H7 (cell line): ENCODE data around the gene FAM20C. TPM values are rescaled to one million over a fixed set of nuclear protein-coding genes. Genes with fewer than 3 reads are reported as not detected.

Experiments used
- DNase-seq: peaks from one replicate; pipeline ENCODE4 v3.0.0; 2012
- H3K27me3 ChIP-seq: 2 replicates; pipeline ENCODE4 v1.6.0; 2011; ENCODE audit warnings: mild to moderate bottlenecking, low read length; ENCODE audit not compliant: control insufficient read depth, insufficient read depth
- H3K36me3 ChIP-seq: replicated peaks from 2 replicates; pipeline ENCODE4 v1.5.1; 2011; ENCODE audit warnings: low read length; ENCODE audit not compliant: control insufficient read depth, insufficient read depth
- H3K4me3 ChIP-seq: 2 replicates; pipeline ENCODE4 v1.5.1; 2011; ENCODE audit warnings: low read depth, mild to moderate bottlenecking, control low read depth, low read length, moderate library complexity; ENCODE audit not compliant: insufficient read depth
- total RNA-seq: library from RNA; depleted of rRNA; stranded (reverse); fragments of >200 nt; shearing (Covaris generic); gene quantifications from 2 replicates; pipeline ENCODE4 v1.2.3, GENCODE V29; 2014

FAM20C gene
- total RNA-seq, 1 experiment from 2014 or later = 63.2 TPM

DNA sequence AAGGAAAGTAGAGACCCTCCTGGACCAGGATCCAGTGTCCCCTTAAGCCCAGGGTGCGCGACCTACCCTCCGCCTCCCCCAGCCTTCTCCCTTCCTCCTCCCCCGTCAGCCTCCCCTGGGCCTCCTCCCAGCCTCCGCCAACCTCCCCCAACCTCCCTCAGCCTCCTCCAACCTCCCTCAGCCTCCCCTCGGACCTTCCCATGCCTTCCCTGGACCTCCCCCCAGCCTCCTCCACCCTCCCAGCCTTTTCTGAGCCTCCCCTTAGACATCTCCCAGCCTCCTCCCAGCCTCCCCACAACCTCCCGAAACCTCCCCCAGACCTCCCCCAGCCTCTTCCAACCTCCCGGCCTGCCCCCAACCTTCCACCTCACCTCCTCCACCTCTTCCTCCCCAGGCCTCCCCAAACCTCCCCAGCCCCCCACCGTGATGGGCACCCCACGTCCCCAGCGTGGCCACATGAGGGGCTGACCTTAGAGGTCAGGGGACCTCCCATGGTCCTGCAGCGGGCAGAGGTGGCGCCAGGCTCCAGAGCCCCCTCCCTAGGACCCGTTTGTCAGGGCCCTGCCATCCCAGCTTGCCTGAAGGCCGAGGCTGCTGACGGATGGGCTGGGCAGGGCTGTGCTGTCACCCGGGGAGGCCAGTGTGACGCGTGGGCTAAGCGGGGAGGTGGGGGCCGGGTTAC, 18.8 kb downstream of the FAM20C start:
- DNase-seq = peak; percentile 66
- Histone ChIP-seq H3K27me3 (no peaks in the 10 kb centered on the region), H3K4me3 (no peak overlapping the region), H3K36me3 (no peaks in the 10 kb centered on the region; the same call in 1 of the 2 replicates)

DNA sequence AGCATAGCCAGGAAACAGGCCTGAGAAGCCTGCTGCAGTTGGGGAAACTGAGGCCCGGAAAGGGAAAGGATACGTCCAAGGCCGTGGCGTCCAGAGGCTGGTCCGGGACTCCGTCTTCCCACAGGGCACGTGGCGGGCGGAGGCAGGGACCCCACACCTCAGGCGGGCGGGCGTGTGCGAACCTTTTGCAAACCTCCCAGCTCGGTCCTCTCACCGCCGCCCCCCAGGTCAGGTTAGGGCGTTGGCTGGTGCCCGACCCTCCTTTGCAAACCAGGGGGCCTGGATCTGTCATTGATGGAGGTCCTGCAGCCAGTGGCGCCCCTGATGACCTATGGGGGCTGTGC, 19.3 kb downstream of the FAM20C start:
- DNase-seq = no peak
- Histone ChIP-seq H3K36me3 (no peaks in the 10 kb centered on the region; the same call in 1 of the 2 replicates), H3K27me3 (no peaks in the 10 kb centered on the region), H3K4me3 (no peak overlapping the region)

DNA sequence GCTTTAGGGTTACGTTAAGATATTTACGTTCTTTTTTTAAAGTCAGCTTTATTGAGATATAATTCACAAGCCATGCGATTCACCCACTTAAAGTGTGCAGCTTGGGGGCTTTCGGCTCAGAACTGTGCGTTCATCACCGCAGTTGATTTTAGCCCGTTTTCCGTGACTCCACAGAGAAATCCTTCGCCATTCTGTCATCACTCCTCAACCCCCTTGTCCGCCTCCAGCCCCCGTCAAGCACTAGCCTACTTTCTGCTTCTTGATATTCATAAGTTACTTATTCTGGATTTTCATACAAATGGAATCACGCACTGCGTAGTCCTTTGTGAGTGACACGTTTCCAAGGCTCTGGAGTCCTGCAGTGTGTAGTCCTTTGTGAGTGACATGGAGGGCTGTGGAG, 20.4 kb downstream of the FAM20C start:
- DNase-seq = no peak
- no peak overlapping the region for H3K4me3 ChIP-seq
- H3K36me3 ChIP-seq = no peaks in the 10 kb centered on the region; the same call in 1 of the 2 replicates
- no peaks in the 10 kb centered on the region for H3K27me3 ChIP-seq

DNA sequence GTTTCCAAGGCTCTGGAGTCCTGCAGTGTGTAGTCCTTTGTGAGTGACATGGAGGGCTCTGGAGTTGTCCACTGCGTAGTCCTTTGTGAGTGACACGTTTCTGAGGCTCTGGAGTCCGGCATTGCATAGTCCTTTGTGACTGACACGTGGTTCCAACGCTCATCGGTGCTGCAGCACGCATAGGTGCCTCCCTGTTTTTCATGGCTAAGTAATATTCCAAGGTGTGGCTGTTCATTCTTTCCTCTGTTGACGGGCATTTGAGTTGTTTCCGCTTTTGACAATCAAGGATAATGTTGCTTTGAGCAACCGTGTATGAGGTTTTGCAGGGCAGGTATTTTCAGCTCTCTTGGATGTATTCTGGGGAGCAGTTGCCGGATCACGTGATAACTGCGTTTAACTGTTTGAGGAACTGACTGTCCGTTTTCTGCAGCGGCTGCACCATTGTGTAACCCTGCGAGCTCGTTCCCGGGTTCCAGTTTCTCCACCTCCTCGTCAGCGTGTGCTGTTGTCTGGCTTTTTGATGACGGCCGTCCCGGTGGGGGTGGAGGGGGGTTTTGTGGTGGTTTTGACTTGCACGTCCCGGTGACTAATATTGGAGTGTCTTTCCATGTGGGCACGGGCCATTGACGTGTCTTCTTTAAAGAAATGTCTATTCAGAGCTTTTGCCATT, 21.1 kb downstream of the FAM20C start:
- Histone ChIP-seq H3K4me3 (no peak overlapping the region), H3K27me3 (no peaks in the 10 kb centered on the region), H3K36me3 (no peaks in the 10 kb centered on the region; the same call in 1 of the 2 replicates)
- no peak for DNase-seq

- DNase-seq = no peak
- H3K4me3 ChIP-seq = no peak overlapping the region
- no peaks in the 10 kb centered on the region for H3K27me3 ChIP-seq
- no peaks in the 10 kb centered on the region; the same call in 1 of the 2 replicates for H3K36me3 ChIP-seq
Measured at GRCh38 chr7:214410-215212, 22.2 kb downstream of the FAM20C start.

GRCh38 chr7:216360-217300, 24.3 kb downstream of the FAM20C start:
- H3K4me3 ChIP-seq = no peak overlapping the region
- H3K36me3 ChIP-seq = no peaks in the 10 kb centered on the region; the same call in 1 of the 2 replicates
- no peak for DNase-seq
- H3K27me3 ChIP-seq = no peaks in the 10 kb centered on the region

- no peak for DNase-seq
- Histone ChIP-seq H3K4me3 (no peak overlapping the region), H3K27me3 (no peaks in the 10 kb centered on the region), H3K36me3 (no peaks in the 10 kb centered on the region; the same call in 1 of the 2 replicates)
Measured at GRCh38 chr7:217781-218180, 25.4 kb downstream of the FAM20C start.

DNA sequence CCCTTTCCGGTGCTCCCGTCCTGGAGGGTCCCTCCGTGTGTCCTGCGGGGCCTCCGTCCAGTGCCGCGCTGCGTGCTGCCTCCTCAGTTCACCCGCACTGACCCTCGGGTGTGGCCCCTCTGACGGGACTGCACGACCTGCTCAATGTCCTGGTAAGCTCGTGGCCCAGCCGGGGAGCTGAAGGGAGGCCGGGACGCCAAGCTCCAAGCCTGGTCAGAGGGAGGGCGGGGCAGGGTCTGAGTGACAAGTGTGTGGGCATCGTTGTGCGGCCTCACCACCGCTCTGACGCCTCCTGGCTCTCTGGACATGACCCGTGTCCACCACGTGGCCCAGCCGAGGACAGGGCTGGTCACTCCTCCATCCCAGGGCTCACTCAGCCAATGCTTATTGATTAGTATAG, 25.9 kb downstream of the FAM20C start:
- Histone ChIP-seq H3K27me3 (no peaks in the 10 kb centered on the region), H3K4me3 (no peak overlapping the region), H3K36me3 (no peaks in the 10 kb centered on the region; the same call in 1 of the 2 replicates)
- DNase-seq = no peak

DNA sequence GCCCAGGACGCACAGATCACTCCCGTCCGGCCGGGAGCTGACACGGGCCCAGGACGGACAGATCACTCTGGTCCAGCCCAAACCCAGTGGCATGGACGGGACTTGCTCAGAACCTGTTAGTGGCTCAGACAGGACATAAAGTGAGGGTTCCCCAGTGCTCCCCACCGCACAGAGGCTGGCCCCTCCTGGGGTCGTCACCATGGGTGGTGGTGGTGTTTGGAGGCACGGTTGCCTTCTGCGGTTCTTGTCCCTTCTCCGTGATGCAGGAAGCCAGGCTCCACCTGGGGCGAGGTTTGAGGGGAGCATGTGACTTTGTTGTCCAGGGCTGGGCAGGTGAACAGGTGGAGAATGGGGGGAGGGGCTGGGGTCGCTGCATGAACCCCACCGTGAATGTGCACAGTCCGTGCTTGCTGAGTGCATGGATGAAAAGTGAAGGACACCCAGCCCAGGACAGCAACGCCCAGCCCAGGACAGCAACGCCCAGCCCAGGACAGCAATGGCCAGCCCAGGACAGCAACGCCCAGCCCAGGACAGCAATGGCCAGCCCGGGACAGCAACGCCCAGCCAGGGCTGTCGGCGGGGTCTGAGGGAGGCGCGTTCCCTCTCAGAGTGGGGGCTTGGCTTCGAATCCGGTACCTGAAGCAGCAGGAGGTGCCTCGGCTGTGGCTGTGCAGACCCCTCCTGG, 26.7 kb downstream of the FAM20C start:
- DNase-seq = no peak
- no peak overlapping the region for H3K4me3 ChIP-seq
- H3K36me3 ChIP-seq = no peaks in the 10 kb centered on the region; the same call in 1 of the 2 replicates
- no peaks in the 10 kb centered on the region for H3K27me3 ChIP-seq

GRCh38 chr7:219581-220150, 27.3 kb downstream of the FAM20C start:
- Histone ChIP-seq H3K27me3 (no peaks in the 10 kb centered on the region), H3K4me3 (no peak overlapping the region), H3K36me3 (no peaks in the 10 kb centered on the region; the same call in 1 of the 2 replicates)
- DNase-seq = no peak

- no peaks in the 10 kb centered on the region for H3K27me3 ChIP-seq
- no peaks in the 10 kb centered on the region for H3K36me3 ChIP-seq
- DNase-seq = peak; percentile 92
- no peak overlapping the region for H3K4me3 ChIP-seq
Measured at GRCh38 chr7:220151-220841, 27.9 kb downstream of the FAM20C start.

- Histone ChIP-seq H3K27me3 (no peaks in the 10 kb centered on the region), H3K4me3 (no peak overlapping the region), H3K36me3 (no peaks in the 10 kb centered on the region)
- DNase-seq = peak; percentile 65
Measured at GRCh38 chr7:221978-222715, 29.8 kb downstream of the FAM20C start.
